GM12801 (cell line): ENCODE data around the gene SKAP2.

ENCODE experiments used
- TF ChIP-seq, protein P1 (sequence below): IDR thresholded peaks from one replicate; pipeline ENCODE4 v1.5.1; 2011; ENCODE audit warnings: control low read depth; ENCODE audit not compliant: insufficient read length; ENCODE audit errors: extremely low read depth

SKAP2 gene

DNA sequence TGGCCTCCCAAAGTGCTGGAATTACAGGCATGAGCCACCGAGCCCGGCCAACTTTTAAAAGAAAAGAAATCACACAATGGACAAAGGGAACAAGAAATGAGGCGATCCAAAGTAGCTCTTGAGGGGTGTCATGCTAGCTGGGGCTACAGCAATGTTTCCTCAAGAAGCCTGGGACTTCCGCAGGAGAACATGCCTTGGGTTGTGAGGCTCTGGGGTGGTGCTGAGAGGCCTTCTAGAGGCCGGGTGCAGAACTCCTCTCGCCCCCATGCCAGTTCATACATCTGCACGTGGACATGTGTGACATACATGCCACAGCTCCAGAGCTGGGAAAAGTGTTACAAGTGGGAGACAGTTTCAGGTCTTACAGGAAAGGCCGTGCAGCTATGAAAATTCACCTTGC lies 238.2 kb downstream of the SKAP2 start:
- TF ChIP-seq, protein P1, sequence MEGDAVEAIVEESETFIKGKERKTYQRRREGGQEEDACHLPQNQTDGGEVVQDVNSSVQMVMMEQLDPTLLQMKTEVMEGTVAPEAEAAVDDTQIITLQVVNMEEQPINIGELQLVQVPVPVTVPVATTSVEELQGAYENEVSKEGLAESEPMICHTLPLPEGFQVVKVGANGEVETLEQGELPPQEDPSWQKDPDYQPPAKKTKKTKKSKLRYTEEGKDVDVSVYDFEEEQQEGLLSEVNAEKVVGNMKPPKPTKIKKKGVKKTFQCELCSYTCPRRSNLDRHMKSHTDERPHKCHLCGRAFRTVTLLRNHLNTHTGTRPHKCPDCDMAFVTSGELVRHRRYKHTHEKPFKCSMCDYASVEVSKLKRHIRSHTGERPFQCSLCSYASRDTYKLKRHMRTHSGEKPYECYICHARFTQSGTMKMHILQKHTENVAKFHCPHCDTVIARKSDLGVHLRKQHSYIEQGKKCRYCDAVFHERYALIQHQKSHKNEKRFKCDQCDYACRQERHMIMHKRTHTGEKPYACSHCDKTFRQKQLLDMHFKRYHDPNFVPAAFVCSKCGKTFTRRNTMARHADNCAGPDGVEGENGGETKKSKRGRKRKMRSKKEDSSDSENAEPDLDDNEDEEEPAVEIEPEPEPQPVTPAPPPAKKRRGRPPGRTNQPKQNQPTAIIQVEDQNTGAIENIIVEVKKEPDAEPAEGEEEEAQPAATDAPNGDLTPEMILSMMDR: no peak

DNA sequence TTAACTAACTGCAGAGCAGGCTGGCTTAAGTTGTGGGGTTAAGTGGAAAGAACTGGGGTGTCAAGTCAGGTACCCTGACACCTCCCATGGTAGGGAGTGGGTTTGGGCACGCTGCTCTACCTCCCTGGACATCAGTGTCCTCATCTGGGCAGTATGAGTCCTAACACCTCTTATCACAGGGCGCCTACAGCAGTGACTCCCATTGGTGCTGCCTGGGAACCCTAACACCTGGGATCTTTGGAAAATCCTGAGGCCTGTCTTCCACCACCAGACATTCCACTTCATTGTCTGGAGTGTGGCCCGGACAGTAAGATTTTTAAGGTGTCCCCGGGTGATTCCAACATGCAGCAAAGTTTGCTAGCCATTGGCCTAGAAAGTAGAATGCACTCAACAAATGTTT lies 239.1 kb downstream of the SKAP2 start:
- TF ChIP-seq, protein P1: no peak

DNA sequence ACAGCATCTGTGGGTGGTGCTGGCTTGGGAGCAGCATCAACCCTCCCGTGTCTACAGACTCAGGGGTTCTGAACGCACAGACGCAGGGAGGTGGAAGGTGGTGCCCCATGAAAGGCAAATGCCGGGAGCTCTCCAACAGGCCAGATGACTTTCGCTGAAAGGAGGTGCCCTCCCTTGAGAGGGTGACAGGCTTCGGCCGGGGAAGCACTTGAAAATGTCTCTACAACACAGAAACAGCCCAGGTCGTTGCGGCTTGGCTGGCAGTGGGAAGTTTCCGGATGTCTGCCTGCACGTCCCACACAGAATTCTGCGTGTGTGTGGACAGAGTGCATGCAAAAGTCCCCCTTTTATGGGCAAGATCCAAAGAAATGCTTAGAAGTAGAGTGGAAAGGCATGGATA lies 239.6 kb downstream of the SKAP2 start:
- TF ChIP-seq, protein P1: no peak

DNA sequence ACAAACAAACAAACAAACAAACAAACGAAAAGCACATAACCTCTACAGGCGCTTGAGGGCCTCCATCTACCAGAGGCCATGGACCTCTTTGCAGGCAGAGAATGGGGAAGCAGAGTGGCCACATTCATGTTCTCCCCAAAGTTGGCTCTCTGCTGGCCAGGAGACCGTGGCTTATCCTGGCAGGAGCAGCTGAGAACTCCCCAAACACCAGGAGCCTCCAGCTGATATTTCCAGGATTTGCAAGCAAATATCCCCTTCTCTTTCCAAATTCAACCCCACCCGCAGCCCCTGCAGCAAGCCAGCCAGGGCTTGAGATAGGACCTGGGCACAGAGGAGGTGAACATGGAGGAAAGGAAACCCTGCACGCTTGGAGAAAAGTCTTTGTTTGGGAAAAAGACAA lies 240.0 kb downstream of the SKAP2 start:
- TF ChIP-seq, protein P1: no peak

DNA sequence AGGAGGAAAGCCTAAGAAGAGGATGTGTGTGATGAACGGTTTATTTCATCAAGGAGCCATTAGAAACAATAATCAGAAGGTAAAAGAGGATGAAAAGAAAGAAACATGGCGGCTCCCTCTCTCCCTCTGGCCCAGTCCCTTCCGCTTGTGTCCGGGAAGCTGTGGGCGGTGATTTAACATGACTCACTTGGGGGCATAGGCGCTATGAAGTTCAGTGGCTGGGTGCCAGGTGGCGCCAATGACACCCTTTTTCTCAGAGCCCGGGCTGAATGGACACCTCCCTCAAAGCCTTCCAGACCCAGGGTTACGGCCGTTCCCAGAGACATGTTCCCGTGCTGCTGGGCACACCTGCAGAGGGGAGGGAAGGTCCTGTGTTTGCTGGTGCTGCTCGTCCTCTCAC lies 244.0 kb downstream of the SKAP2 start:
- TF ChIP-seq, protein P1: no peak

DNA sequence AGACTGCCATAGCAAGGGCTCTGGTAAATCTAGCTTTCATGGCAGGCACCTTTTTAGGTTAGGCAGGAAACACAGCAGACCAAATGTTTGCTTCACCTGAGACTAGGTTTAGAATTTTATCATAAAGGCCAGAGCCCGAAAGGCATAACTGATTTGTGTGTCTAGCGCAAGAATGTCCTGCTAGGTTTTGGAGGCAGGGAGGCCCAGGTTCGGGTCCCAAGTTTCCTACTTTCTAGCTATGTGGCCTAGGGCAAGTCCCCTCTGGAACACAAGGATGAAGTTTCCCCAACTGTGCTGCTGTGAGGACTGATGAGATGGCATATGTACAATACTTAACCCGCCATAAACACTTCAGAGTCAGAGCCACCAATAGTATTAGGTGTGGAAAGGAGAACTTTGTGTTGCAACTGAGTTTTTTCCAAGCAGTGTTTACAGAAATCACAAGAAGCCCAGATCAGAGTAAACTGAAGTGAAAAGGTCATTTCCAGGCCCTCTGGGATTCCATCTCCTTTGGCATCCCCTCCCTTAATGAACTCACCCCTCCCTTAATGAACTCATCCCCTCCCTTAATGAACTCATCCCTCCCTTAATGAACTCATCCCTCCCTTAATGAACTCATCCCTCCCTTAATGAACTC lies 244.9 kb downstream of the SKAP2 start:
- TF ChIP-seq, protein P1: no peak

DNA sequence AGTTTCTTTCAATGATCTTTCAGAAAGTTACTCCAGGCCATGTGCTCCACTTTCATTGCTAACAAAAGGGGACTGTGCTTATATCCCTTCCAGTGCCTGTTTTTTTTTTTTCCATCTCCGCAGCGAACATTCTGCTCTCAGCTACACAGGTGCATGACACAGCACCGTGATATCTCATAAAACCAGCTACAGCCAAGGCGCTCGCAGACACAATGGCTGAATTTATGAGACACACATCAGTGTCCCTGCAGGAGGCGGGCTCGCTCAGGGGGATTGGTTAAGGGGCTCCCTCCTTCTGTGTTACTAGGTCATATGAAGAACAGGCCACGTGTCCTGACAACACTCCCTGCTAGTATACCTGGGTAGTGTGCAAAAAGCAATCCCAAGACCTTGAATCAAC lies 245.5 kb downstream of the SKAP2 start:
- TF ChIP-seq, protein P1: no peak
